HG03432 (cell line): ENCODE data around the gene FLII.

ENCODE experiments used
- ATAC-seq: cut with Tn5 transposase; IDR thresholded peaks from one replicate; pipeline ENCODE4 v1.9.1; 2021; ENCODE audit warnings: mild to moderate bottlenecking, moderate library complexity; ENCODE audit not compliant: unreplicated experiment

FLII gene

DNA sequence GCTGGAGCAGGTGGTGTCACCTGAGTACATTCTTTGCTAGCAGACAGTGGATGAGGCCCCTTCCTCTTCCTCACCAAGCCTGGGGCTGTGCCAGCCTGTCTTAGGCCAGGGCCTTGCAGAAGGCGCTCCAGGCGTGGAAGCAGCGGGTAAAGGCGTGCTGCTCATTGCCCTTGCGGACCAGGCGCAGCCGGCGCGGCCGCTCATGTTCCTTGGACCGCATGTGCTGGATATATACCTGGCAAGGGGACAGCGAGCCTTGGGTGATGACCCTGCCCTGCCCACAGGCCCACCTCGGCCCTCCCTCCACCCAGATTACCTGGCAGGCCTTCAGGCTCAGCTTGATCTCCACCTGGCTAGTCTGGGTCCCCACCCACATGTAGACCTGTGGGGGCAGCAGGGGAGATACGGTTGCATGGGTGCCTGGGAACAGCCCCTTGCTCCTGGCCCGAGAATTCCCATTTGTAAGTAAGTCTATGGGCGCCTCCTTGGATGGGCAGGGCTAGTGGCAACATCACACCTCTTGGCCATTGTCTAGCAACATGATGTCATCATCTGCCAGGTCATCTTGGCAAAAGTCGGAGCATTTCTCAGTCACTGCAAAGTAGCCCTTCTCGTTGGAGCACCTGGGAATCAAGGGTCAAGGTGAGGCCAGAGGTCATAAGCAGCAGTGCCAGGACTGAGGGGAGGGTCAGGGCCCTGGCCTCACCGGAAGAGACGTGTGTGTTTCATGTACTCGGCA, 13.3 kb downstream of the FLII start:
- no peak for ATAC-seq

GRCh38 chr17:18241229-18241871, 17.2 kb downstream of the FLII start:
- no peak for ATAC-seq

GRCh38 chr17:18240449-18240848, 18.1 kb downstream of the FLII start:
- ATAC-seq = no peak

GRCh38 chr17:18238299-18238698, 20.2 kb downstream of the FLII start:
- no peak for ATAC-seq

DNA sequence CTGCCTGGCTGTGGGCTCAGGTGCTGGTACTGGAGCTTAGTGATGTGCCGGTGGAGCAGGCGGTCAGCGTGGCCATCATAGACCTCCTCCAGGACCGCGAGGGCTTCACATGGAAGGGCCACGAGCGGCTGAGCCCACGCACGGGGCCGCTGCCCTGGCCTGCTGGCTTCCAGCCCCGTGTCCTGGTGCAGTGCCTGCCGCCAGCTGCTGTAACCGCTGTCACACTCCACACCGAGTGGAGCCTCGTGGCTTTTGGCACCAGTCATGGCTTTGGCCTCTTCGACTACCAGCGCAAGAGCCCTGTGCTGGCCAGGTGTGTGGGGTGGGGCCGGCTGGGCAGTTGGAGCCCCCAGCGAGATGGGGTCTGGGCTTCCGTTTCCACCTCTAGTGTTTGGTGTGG, 21.1 kb downstream of the FLII start:
- ATAC-seq = no peak

DNA sequence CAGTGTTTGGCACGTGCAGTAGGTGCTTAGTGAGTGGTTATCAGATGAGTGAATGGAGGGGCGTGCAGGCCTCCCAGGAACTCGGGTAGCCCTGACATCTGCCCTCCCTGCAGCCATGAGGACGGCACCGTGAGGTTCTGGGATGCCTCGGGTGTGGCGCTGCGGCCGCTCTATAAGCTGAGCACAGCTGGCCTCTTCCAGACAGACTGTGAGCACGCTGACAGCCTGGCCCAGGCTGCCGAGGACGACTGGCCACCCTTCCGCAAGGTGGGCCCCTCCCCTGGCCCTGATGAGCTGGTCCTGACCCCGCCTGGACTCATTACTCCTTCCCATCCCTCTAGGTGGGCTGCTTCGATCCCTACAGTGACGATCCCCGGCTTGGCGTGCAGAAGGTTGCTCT, 22.0 kb downstream of the FLII start:
- ATAC-seq = no peak

DNA sequence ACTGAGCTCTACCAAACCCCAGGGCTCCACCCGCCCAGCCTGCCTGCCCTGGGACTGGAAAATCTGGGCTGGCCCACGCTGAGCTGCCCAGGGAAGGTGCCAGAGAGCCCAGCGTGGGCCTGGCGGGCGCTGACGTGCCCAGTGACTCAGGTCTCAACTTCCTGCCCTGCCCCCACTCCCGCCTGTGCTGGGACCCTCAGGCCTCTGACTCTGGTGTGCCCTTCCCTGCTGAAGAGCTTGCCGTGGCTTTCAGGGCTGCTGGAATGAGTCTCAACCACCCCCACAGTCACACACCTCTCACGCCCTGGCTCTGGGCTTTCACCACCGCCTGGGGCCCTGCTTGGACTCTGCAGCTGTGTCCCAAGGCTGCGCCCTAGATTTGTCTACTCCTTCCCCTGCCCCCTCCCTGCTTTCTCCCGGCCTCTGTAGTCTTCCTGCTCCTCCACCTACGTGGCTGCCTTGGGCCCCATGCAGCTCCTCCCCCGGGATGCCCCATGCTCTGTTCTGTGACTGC, 22.7 kb downstream of the FLII start:
- ATAC-seq = no peak

GRCh38 chr17:18234853-18235380, 23.6 kb downstream of the FLII start:
- no peak for ATAC-seq

DNA sequence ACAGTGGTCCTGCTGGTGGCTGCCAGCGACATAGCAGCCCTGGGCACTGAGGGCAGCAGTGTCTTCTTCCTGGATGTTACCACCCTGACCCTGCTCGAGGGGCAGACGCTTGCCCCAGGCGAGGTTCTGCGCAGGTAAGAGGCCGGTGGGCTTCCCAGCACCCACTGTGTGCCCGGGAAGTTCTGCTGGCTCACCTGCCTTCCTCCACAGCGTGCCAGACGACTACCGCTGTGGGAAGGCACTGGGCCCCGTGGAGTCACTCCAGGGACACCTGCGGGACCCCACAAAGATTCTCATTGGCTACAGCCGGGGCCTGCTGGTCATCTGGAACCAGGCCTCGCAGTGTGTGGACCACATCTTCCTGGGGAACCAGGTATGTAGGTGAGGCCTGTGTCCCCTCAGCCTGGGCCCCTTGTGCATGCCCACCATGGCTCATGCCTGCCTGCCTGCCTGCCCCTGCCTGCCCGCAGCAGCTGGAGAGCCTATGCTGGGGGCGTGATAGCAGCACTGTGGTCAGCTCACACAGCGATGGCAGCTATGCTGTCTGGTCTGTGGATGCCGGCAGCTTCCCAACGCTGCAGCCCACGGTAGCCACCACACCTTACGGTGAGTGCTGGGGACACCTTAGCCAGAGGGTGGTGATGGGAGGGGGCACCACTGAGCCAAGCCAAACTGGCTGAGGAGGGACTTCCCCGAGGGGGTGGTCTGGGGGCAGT, 24.6 kb downstream of the FLII start:
- ATAC-seq = no peak

DNA sequence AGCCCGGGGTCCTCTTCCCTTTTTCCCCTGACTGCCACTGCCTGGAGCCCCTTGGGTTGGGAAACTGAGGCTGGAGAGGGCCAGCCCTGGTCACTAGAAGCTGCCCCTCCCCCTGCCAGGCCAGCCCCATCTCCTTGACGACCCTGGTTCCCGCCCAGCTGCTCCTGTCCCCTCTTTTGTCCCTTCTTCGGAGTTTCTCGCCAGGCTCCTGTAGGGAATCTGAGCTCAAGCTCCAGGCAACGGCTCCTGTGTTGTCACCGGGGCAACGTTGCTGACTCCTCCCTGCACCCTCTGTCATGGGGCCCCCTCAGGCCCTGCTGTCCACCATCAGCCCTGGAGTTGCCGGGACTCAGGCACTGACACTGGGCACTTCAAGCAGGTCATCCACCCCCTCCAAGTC, 27.4 kb downstream of the FLII start:
- no peak for ATAC-seq

DNA sequence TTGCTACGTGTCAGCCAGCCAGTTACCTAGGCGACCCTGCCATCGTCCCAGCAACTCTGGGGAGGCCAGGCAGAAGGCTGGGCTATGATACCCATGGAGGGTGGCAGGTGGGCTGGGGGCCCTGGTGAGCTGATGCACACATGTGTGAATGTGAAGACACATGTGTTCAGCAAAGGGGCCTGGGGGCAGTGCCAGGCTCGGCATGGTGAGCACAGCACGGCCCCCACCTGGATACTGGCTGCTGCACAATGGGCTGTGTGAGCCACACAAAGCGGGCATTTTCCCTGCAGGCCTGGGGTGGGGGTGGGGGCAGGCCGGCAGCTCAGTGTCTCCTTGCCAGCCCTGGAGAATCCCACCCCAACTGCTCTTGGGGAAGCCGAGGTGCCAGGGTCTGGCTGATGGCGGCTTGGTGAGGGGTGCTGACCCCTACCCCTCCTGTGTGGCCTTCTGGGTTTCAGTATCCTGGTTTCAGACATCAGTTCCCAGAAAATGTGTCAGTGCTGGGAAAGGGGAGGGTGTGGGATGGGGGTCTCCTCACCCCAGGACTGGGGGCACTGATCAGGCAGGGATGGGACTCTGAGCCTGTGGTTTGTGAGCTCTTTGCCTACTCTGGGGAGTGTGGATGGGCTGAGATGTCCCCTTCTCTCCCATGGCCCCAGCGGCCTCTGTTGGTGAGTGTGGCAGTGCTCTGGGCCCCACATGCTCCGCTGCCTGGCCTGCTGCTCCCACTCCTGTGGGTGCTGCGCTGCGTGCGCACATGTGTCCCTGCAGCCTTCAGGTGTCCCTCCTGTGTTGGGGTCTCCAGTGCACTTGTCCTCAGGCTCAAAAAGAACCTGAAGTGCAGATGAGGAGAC, 28.0 kb downstream of the FLII start:
- ATAC-seq = no peak

DNA sequence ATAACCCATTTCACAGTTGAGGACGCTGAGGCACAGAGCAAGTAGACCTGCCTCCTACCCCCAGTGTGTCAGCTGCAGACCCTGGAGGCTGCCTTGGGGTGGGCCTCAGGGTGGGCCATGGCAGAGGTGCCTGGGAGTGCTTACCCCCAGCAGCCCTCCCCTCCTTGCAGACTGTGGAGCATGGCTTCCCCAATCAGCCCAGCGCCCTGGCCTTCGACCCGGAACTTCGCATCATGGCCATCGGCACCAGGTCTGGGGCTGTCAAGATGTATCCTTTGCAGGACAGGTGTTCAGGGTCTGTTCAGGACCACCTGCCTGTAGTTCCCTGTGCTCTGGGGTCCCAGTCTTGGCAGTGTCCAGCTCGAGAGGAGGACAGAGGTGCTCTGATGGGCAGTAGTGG, 28.8 kb downstream of the FLII start:
- ATAC-seq = no peak

DNA sequence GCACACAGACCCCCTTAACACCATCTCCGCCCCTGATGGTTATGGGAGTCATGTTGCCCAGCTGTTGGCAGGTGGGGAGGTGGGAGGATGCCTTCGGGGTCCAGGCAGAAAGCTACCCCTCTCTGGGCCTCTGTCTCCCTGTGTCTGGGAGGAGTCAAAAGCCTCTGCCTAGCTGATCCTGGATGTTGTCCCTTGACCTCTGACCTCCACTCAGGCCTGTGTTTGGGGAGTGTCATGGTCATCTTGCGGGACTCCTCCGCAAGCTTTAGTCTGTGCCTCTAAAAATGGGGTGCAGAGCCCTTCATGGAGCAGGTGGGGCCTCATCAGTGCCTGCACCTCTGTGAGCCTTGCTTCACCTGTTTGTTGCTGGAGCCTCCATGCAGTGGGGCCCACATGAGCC, 29.3 kb downstream of the FLII start:
- no peak for ATAC-seq

DNA sequence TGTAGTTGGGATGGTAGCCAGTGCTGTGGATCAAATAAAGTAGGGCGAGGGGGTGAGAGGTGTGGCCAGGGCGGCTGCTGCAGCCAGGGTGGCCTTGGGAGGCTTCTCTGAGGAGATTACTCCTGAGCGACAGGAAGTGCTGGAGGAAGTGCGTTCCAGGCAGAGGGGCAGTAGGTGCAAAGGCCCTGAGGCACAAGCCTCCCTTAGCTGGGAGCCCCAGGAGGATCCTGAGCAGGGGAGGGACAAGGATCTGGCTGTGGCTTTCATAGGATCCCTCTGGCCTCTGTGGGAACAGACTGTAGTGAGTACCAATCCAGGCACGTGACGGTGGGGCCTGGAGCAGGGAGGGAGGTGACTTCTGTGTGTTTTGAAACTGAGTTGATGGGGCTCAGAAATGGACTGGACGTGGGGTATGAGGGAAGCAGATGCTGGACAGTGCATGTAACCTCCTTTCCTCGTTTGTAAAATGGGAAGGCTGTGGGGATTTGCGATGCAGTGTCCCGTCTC, 30.3 kb downstream of the FLII start:
- ATAC-seq = no peak

DNA sequence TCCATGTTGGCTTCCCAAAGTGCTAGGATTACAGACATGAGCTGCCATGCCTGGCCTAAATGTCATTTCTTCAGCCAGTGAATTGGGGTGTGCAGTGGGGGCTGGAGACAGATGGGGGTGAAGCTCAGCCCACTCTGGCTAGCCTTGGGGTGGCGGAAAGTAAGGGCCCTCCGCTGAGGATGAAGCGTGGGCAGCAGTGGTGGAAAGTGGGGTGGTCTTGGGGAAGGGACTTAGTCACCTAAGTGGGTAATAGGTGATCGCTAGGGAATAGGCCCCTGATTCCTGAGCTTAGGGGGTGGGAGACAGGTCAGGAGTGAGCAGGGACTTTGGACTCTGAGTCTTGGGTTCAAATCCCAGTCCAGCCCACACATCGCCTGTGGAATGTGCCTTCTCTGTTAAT, 30.9 kb downstream of the FLII start:
- no peak for ATAC-seq

GRCh38 chr17:18226284-18226945, 32.1 kb downstream of the FLII start:
- ATAC-seq = no peak

GRCh38 chr17:18225642-18226283, 32.8 kb downstream of the FLII start:
- ATAC-seq = peak; percentile 26

DNA sequence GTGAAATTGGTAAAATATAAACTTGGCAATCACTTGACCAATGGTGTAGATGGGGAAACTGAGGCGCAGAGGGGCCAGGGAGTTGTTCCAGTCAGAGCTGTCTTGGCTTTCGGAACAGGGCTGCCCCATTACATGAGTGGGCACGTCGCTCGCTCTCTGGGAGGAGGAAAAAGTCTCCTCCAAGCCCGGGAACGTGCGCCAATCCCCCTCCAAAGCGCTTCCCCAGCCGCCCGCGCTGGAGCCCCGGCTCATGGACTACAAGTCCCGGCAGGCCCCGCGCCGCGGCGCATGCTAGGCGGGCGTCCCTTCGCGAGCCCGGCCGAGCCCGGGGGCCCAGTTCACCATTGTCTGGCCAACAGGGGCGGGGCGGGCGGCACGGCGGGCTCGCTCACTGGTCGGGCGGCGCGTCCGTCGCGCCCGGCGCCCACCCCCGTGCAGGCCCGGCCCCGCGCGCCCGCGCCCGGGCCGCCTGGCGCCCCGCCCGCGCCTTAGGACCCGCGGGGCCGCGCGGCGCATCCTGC, 33.4 kb downstream of the FLII start, which contains the start of gene LLGL1:
LLGL1 (plus strand) TSS at position 515 of the 521 bp plus-strand sequence. CDS start 48 bp downstream, outside the sequence.
- ATAC-seq = peak; percentile 84
